ENCODE data around the gene UNC5B. TPM values are rescaled to one million over a fixed set of nuclear protein-coding genes. Genes with fewer than 3 reads are reported as not detected.
A peak's percentile ranks its signal among the peaks of the same experiment; 100 is the strongest.

Gene UNC5B
- total and polyA plus RNA-seq, 2 donors from 2014 or later, result 5.5 to 22.6 TPM

DNA sequence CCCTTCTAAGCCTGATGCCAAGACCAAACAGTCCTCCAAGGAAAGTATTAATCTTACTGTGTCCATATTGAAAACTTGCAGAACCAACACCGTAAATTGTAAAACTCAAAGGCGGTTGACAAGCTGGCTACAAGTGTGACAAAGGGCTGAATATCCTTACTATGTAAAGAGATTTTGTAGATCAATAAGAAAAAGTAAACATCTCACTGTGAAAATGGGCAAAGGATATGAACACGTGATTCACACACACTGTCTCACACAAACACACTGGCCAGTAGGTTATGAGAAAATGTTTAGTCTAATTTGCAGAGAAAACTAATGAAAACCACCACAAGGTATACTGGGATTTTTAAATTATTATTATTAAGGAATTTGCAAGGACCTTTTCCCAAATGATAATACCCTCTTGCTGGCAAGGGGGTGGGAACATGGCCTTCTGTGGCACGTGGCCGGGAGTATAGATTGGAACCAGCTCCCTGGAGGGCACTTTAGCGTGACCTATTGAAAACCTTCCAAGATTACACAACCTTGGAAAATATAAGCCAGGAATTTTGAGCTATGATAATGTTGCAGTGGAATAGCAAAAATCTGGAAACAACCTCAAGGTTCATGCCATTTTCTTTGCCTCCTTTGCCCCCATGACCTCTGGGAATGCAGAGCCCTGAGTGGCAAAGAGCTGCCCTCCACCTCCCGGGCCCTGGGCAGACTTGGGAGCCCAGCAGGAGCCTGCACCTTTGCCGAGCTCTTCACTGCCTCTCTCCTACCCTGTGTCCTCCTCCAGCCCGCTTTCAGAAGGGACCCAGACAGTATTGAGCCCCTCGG, 80.5 kb downstream of the UNC5B start:
- DNase-seq (no peak), FAIRE-seq (no peak)
- TF ChIP-seq, protein P1, sequence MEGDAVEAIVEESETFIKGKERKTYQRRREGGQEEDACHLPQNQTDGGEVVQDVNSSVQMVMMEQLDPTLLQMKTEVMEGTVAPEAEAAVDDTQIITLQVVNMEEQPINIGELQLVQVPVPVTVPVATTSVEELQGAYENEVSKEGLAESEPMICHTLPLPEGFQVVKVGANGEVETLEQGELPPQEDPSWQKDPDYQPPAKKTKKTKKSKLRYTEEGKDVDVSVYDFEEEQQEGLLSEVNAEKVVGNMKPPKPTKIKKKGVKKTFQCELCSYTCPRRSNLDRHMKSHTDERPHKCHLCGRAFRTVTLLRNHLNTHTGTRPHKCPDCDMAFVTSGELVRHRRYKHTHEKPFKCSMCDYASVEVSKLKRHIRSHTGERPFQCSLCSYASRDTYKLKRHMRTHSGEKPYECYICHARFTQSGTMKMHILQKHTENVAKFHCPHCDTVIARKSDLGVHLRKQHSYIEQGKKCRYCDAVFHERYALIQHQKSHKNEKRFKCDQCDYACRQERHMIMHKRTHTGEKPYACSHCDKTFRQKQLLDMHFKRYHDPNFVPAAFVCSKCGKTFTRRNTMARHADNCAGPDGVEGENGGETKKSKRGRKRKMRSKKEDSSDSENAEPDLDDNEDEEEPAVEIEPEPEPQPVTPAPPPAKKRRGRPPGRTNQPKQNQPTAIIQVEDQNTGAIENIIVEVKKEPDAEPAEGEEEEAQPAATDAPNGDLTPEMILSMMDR (IDR thresholded peaks at IDR 0.05; ENCODE audit: borderline replicate concordance, extremely low read depth, insufficient read depth), result no peak
- Histone ChIP-seq H3K4me1 (ENCODE audit: control insufficient read depth in 2 of 3, insufficient read depth in 2 of 3, low read depth in 1 of 3, low read length in 3 of 3) (no peaks in the 10 kb centered on the region), H3K9me3 (ENCODE audit: control insufficient read depth in 2 of 3, insufficient read depth in 1 of 3, low read length in 3 of 3) (no peaks in the 10 kb centered on the region), H3K36me3 (ENCODE audit: control insufficient read depth in 2 of 3, insufficient read depth in 3 of 3, low read length in 3 of 3) (peaks cover 3 to 6% (median 4%) of the 10 kb centered on the region in 3 donors), H3K27ac (ENCODE audit: low read depth in 2 of 2, low read length in 2 of 2) (no peak overlapping the region), H3K27me3 (ENCODE audit: control insufficient read depth, insufficient read depth, low read length) (no peaks in the 10 kb centered on the region), H3K4me3 (ENCODE audit: low read length in 3 of 3) (no peak overlapping the region), H3K9ac (ENCODE audit: low read length in 3 of 3) (no peak overlapping the region)
- intact Hi-C loops (cut with DNase I), result no loop called here

DNA sequence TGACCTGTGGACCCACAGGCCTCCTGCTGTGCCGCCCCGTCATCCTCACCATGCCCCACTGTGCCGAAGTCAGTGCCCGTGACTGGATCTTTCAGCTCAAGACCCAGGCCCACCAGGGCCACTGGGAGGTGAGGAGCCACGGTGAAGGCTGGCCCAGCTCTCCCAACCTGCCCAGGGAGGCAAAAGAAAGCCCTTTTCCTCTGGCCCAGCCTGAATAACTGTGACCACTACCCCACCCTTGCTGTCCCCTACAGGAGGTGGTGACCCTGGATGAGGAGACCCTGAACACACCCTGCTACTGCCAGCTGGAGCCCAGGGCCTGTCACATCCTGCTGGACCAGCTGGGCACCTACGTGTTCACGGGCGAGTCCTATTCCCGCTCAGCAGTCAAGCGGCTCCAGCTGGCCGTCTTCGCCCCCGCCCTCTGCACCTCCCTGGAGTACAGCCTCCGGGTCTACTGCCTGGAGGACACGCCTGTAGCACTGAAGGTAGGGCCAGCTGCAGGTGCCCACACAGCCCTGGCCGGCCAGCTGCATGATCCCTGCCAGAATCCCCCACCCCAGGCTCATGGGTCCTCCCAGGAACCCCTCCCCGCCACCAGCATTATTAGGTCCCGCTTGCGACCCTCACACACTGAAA, 81.2 kb downstream of the UNC5B start:
- Histone ChIP-seq H3K27ac (ENCODE audit: low read depth in 2 of 2, low read length in 2 of 2) (no peak overlapping the region), H3K36me3 (ENCODE audit: control insufficient read depth in 2 of 3, insufficient read depth in 3 of 3, low read length in 3 of 3) (peaks cover under 1 to 6% (median 5%) of the 10 kb centered on the region in 3 donors), H3K4me3 (ENCODE audit: low read length in 3 of 3) (no peak overlapping the region), H3K9me3 (ENCODE audit: control insufficient read depth in 2 of 3, insufficient read depth in 1 of 3, low read length in 3 of 3) (no peaks in the 10 kb centered on the region), H3K27me3 (ENCODE audit: control insufficient read depth, insufficient read depth, low read length) (no peaks in the 10 kb centered on the region), H3K9ac (ENCODE audit: low read length in 3 of 3) (no peak overlapping the region), H3K4me1 (ENCODE audit: control insufficient read depth in 2 of 3, insufficient read depth in 2 of 3, low read depth in 1 of 3, low read length in 3 of 3) (no peaks in the 10 kb centered on the region)
- no peak for FAIRE-seq
- TF ChIP-seq, protein P1 (IDR thresholded peaks at IDR 0.05; ENCODE audit: borderline replicate concordance, extremely low read depth, insufficient read depth), result no peak
- DNase-seq, result peak in 1 of 5 donors; percentile 95
- intact Hi-C loops (cut with DNase I), result no loop called here

DNA sequence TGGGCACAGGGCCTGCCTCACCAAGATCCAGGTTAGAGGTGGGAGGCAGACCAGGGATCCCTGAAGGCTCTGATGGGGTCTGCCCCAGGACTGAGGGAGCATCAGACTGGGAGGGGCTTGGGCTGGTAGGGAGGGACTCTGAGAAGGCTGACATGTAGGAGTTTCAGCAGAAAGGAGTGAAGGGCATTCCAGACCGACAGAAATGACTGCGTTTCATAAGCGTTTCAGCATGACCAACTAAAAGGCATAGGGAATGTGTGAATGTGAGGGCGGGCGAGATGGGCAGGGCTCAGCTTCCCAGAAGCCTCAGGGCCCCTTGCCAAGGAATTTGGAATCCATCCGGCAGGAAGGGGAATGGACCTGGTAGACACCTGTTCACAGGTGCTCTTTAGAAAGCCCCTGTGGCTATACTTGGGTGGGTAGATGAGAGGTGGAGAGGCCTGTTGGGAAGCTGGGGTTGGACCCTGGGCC, 81.8 kb downstream of the UNC5B start:
- H3K4me1 ChIP-seq (ENCODE audit: control insufficient read depth in 2 of 3, insufficient read depth in 2 of 3, low read depth in 1 of 3, low read length in 3 of 3), result no peaks in the 10 kb centered on the region
- TF ChIP-seq, protein P1 (IDR thresholded peaks at IDR 0.05; ENCODE audit: borderline replicate concordance, extremely low read depth, insufficient read depth), result no peak
- DNase-seq, result no peak
- no peak overlapping the region for H3K9ac ChIP-seq (ENCODE audit: low read length in 3 of 3)
- H3K27ac ChIP-seq (ENCODE audit: low read depth in 2 of 2, low read length in 2 of 2), result no peak overlapping the region
- intact Hi-C loops (cut with DNase I), result no loop called here
- H3K27me3 ChIP-seq (ENCODE audit: control insufficient read depth, insufficient read depth, low read length), result no peaks in the 10 kb centered on the region
- H3K36me3 ChIP-seq (ENCODE audit: control insufficient read depth in 2 of 3, insufficient read depth in 3 of 3, low read length in 3 of 3), result peaks cover 2 to 6% (median 5%) of the 10 kb centered on the region in 3 donors
- H3K4me3 ChIP-seq (ENCODE audit: low read length in 3 of 3), result no peak overlapping the region
- no peaks in the 10 kb centered on the region for H3K9me3 ChIP-seq (ENCODE audit: control insufficient read depth in 2 of 3, insufficient read depth in 1 of 3, low read length in 3 of 3)
- no peak for FAIRE-seq

All from kidney (tissue), 14 donors.